Endothelial cell of umbilical vein (primary cell): ENCODE measurements around the gene NFKB2. TPM values are rescaled to one million over a fixed set of nuclear protein-coding genes. Genes with fewer than 3 reads are reported as not detected.

Experiments
- BruUV-seq: library from RNA; stranded (reverse); fragments of 400-500 nt; replicated peaks from 2 replicates; lab custom pipeline; 2021; lab: Mats Ljungman, UMichigan
- CTCF ChIA-PET: fragments of 300-600, 350-600 bp; sonication (Branson Sonifier 250); formaldehyde crosslinking; loops from one replicate; lab custom pipeline; 2021; ENCODE audit warnings: antibody characterized with exemption, inconsistent platforms; lab: Charles Lee
- POLR2A ChIA-PET: fragments of 300-600, 350-600 bp; sonication (Branson Sonifier 250); formaldehyde crosslinking; loops from one replicate; lab custom pipeline; 2021; ENCODE audit warnings: antibody characterized with exemption, inconsistent platforms; lab: Charles Lee
- DNase-seq: peaks from one replicate; pipeline ENCODE4 v3.0.0-alpha.2; 2011; ENCODE audit warnings: low read depth, low spot score
- FAIRE-seq: peaks from 2 replicates; lab custom pipeline; 2011; peaks lifted over from hg19 to GRCh38; lab: Jason Lieb, UNC
- H2AFZ ChIP-seq: 2 replicates; pipeline ENCODE4 v1.6.0; 2012; ENCODE audit warnings: low read depth, low read length, control low read depth, inconsistent platforms
- H3K27ac ChIP-seq: 2 replicates; pipeline ENCODE4 v1.5.1; 2011; ENCODE audit warnings: low read depth, mild to moderate bottlenecking, control low read depth, low read length, moderate library complexity; ENCODE audit not compliant: insufficient read depth
- H3K27me3 ChIP-seq, 2 experiments: 2 replicates each; pipeline versions ENCODE4 v1.6.0 to v1.6.1; 2011; ENCODE audit warnings: low read length in 2 of 2, mixed read lengths in 1 of 2; ENCODE audit not compliant: control insufficient read depth in 2 of 2, insufficient read depth in 2 of 2
- H3K36me3 ChIP-seq, 2 experiments: 2 replicates in 1 of 2; 3 replicates in 1 of 2; pipeline ENCODE4 v1.5.1; 2011; ENCODE audit warnings: low read length in 2 of 2, mild to moderate bottlenecking in 1 of 2, moderate library complexity in 1 of 2; ENCODE audit not compliant: control insufficient read depth in 2 of 2, insufficient read depth in 2 of 2; ENCODE audit errors: extremely low read depth in 1 of 2
- H3K4me1 ChIP-seq: 3 replicates; pipeline ENCODE4 v1.5.1; 2011; ENCODE audit warnings: mild to moderate bottlenecking, low read length; ENCODE audit not compliant: control insufficient read depth, insufficient read depth; ENCODE audit errors: extremely low read depth
- H3K4me2 ChIP-seq: 2 replicates; pipeline ENCODE4 v1.6.1; 2011; ENCODE audit warnings: low read length, control low read depth, mixed read lengths; ENCODE audit not compliant: insufficient read depth
- H3K4me3 ChIP-seq, 3 experiments: fragments of 200-600 bp in 1 of 3; sonication (generic), shearing (Covaris generic) in 1 of 3; replicated peaks in 1 of 3; 2 replicates each; pipeline ENCODE4 v1.5.1; 2011 to 2016; ENCODE audit warnings: control low read depth in 3 of 3, low read length in 3 of 3, mild to moderate bottlenecking in 2 of 3, inconsistent platforms in 1 of 3, low read depth in 1 of 3, moderate library complexity in 1 of 3; ENCODE audit not compliant: insufficient read depth in 1 of 3
- H3K79me2 ChIP-seq: 2 replicates; pipeline ENCODE4 v1.6.0; 2012; ENCODE audit warnings: low read length, inconsistent platforms; ENCODE audit not compliant: control insufficient read depth, insufficient read depth
- H3K9ac ChIP-seq: replicated peaks from 2 replicates; pipeline ENCODE3; 2011; ENCODE audit warnings: low read length, control low read depth; ENCODE audit not compliant: insufficient read depth; ENCODE audit errors: extremely low read depth
- H3K9me1 ChIP-seq: replicated peaks from 3 replicates; pipeline ENCODE4 v1.6.0; 2011; ENCODE audit warnings: mild to moderate bottlenecking, low read length; ENCODE audit not compliant: control insufficient read depth, insufficient read depth; ENCODE audit errors: extremely low read depth
- H3K9me3 ChIP-seq: replicated peaks from 2 replicates; pipeline ENCODE4 v1.5.1; 2012; ENCODE audit warnings: low read length, inconsistent platforms; ENCODE audit not compliant: control insufficient read depth, insufficient read depth
- H4K20me1 ChIP-seq: replicated peaks from 2 replicates; pipeline ENCODE3; 2011; ENCODE audit warnings: mild to moderate bottlenecking, low read length; ENCODE audit not compliant: control insufficient read depth, insufficient read depth; ENCODE audit errors: extremely low read depth
- CTCF ChIP-seq, 2 donors: IDR thresholded peaks; 1 replicate in 1 of 2; 2 replicates in 1 of 2; pipeline ENCODE4 v1.5.1; 2011; ENCODE audit warnings: low read length in 2 of 2, mild to moderate bottlenecking in 2 of 2, moderate library complexity in 2 of 2, control low read depth in 1 of 2, inconsistent platforms in 1 of 2, low read depth in 1 of 2; ENCODE audit not compliant: insufficient read depth in 1 of 2; ENCODE audit errors: extremely low read depth in 1 of 2
- EZH2 ChIP-seq: IDR thresholded peaks from 2 replicates; pipeline ENCODE4 v1.6.1; 2012; ENCODE audit warnings: borderline replicate concordance, low read depth, mild to moderate bottlenecking, moderate library complexity, low read length, inconsistent platforms; ENCODE audit not compliant: severe bottlenecking
- FOS ChIP-seq: IDR thresholded peaks from 2 replicates; pipeline ENCODE4 v1.6.1; 2011; ENCODE audit warnings: mild to moderate bottlenecking, low read length, moderate library complexity, borderline replicate concordance; ENCODE audit not compliant: insufficient read depth
- GATA2 ChIP-seq: IDR thresholded peaks from 2 replicates; pipeline ENCODE4 v1.7.0; 2011; ENCODE audit warnings: low read depth, mild to moderate bottlenecking, moderate library complexity, mixed read lengths, low read length; ENCODE audit not compliant: insufficient read length, insufficient read depth
- JUN ChIP-seq: IDR thresholded peaks from 2 replicates; pipeline ENCODE4 v1.6.1; 2011; ENCODE audit warnings: borderline replicate concordance, low read depth; ENCODE audit not compliant: insufficient read length, insufficient read depth
- MYC ChIP-seq: IDR thresholded peaks from one replicate; pipeline ENCODE4 v1.6.1; 2011; ENCODE audit warnings: mild to moderate bottlenecking, low read depth, low read length
- POLR2A ChIP-seq: IDR thresholded peaks from 2 replicates; pipeline ENCODE4 v1.6.1; 2012; ENCODE audit warnings: low read depth, mild to moderate bottlenecking, control low read depth, low read length
- POLR2AphosphoS5 ChIP-seq: IDR thresholded peaks from 2 replicates; pipeline ENCODE4 v1.6.1; 2012; ENCODE audit warnings: low read depth, mild to moderate bottlenecking, control low read depth, low read length, moderate library complexity; ENCODE audit not compliant: insufficient read depth
- dilution Hi-C: fragments of 300-500 bp; cut with MboI; formaldehyde crosslinking; loops from one replicate; pipeline ENCODE4 v1.15.0; 2019; ENCODE audit warnings: low sequenced_read_pairs; ENCODE audit not compliant: extremely low pct_ligation_motif_present
- intact Hi-C: fragments of 100-400 bp; cut with micrococcal nuclease; formaldehyde crosslinking; loops from one replicate; pipeline ENCODE4 v1.10.0; 2022
- polyA plus RNA-seq, 4 experiments: library from polyadenylated mRNA; depleted of rRNA in 3 of 4; stranded (reverse) in 3 of 4; unstranded in 1 of 4; fragments of >200 nt; gene quantifications; 2 replicates each; pipeline versions ENCODE4 v1.2.1 to v1.2.3, GENCODE V29; 2011 to 2012; ENCODE audit warnings: missing spikeins in 1 of 4
- total RNA-seq: library from RNA; stranded (reverse); gene quantifications from 2 replicates; pipeline ENCODE4 v1.2.3, GENCODE V29; 2021
- TF ChIP-seq, protein P1 (sequence below): IDR thresholded peaks from 2 replicates; pipeline ENCODE4 v1.6.1; 2011; ENCODE audit not compliant: insufficient read depth, insufficient read length

NFKB2 gene
- total and polyA plus RNA-seq, 2 donors (not counting 3 experiments of a cell fraction or from before 2014, with no cell fraction given), result 21.0 to 25.6 TPM

DNA sequence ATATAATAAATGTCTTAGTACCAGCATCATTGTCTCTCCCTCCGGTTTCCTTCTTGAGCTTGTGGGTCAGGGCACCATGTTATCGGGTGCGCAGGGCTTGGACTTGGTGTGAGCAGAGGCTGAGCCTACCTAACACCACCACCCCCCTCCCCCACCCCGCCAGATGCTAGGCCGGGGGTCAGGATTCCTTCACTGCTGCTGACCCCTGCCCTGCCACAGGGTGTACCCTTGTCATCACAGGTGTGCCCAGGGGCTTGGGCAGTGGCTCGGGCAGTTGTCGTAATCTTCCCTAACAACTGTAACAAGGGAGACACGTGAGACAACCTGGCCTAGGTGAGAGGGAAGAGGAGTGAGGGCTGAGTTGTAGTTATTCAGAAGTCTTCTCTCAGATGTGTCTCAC is 12.6 kb upstream of the NFKB2 start:
- Histone ChIP-seq H2AFZ (no peak overlapping the region), H3K4me3 (no peak overlapping the region), H3K27ac (no peak overlapping the region), H3K27me3 (no peaks in the 10 kb centered on the region), H3K36me3 (peaks cover 3 to 29% of the 10 kb centered on the region in 2 experiments), H3K9me1 (no peaks in the 10 kb centered on the region), H3K9ac (no peak overlapping the region), H3K79me2 (no peaks in the 10 kb centered on the region), H3K4me2 (no peak overlapping the region), H3K9me3 (no peaks in the 10 kb centered on the region), H4K20me1 (no peaks in the 10 kb centered on the region), H3K4me1 (no peaks in the 10 kb centered on the region)
- intact Hi-C loops, result no loop called here
- FAIRE-seq, result no peak
- ChIA-PET POLR2A (no interaction called here), CTCF (interaction anchor here (0.6 to 5.0 kb wide), 8 partner anchors 11 to 213 kb away, joined by 3 to 30 read pairs (median 8); partner anchors contain the start of gene NFKB2)
- DNase-seq, result no peak
- no peak for TF ChIP-seq EZH2
- no peak for TF ChIP-seq POLR2A
- TF ChIP-seq CTCF (IDR thresholded peaks at IDR 0.05; ENCODE audit: extremely low read depth in 1 of 2, insufficient read depth in 1 of 2, low read depth in 1 of 2, low read length in 2 of 2), result no peak
- TF ChIP-seq POLR2AphosphoS5, result no peak
- TF ChIP-seq, protein P1, sequence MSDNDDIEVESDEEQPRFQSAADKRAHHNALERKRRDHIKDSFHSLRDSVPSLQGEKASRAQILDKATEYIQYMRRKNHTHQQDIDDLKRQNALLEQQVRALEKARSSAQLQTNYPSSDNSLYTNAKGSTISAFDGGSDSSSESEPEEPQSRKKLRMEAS, result no peak
- no peak for TF ChIP-seq JUN
- no peak for TF ChIP-seq GATA2
- no peak for TF ChIP-seq FOS
- no peak for TF ChIP-seq MYC
- dilution Hi-C loops, result no loop called here
- no TSS peak for BruUV-seq
